Activated naive CD4-positive, alpha-beta T cell treated with anti-CD3 and anti-CD28 coated beads, Interleukin-2, amount 50 U/mL, for 24 hours (primary cell): ENCODE measurements around the gene PSMD12.
"Not testable (repeated sequence)": the region's sequence is repeated elsewhere in the genome, so short reads cannot be mapped to it uniquely, and the experiment has no call there.

Source experiments
- H3K27ac Mint-ChIP-seq: one replicate; pipeline ENCODE4 v1.8.0; 2021; ENCODE audit warnings: mild to moderate bottlenecking, mixed read lengths
- H3K27me3 Mint-ChIP-seq: one replicate; pipeline ENCODE4 v1.8.0; 2021; ENCODE audit warnings: mixed read lengths
- H3K36me3 Mint-ChIP-seq: one replicate; pipeline ENCODE4 v1.8.0; 2021; ENCODE audit warnings: mixed read lengths
- H3K4me1 Mint-ChIP-seq: one replicate; pipeline ENCODE4 v1.8.0; 2021; ENCODE audit warnings: mixed read lengths
- H3K4me3 Mint-ChIP-seq: one replicate; pipeline ENCODE4 v1.8.0; 2021; ENCODE audit warnings: mild to moderate bottlenecking, mixed read lengths
- H3K9me3 Mint-ChIP-seq: one replicate; pipeline ENCODE4 v1.8.0; 2021; ENCODE audit warnings: mixed read lengths

PSMD12 gene

GRCh38 chr17:67312265-67312664 is 54.1 kb downstream of the PSMD12 start:
- H3K4me1 Mint-ChIP-seq = no peaks in the 10 kb centered on the region
- H3K27ac Mint-ChIP-seq = no peak overlapping the region
- no peaks in the 10 kb centered on the region for H3K36me3 Mint-ChIP-seq
- no peak overlapping the region for H3K4me3 Mint-ChIP-seq
- H3K27me3 Mint-ChIP-seq = no peaks in the 10 kb centered on the region
- no peaks in the 10 kb centered on the region for H3K9me3 Mint-ChIP-seq

DNA sequence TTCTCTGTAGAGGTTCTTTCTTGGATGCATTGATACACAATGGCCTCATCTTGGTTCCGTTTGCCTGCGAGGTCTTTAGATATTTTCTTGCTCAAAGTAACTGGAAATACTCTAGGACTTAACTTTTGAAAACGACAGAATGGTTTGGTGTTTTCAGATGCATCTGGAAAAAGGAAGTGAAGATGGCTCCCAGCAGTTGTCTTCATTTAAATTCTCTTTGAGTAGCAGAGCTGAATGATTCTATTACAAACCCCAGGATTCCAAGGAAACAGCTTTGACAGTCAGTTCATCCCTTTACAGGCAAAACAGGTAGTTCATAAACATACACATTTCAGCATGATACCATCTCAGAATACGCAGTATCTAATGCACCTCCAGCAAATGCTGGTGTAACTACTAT is 54.8 kb downstream of the PSMD12 start:
- no peaks in the 10 kb centered on the region for H3K4me1 Mint-ChIP-seq
- no peak overlapping the region for H3K4me3 Mint-ChIP-seq
- no peak overlapping the region for H3K27ac Mint-ChIP-seq
- H3K9me3 Mint-ChIP-seq = no peaks in the 10 kb centered on the region
- H3K36me3 Mint-ChIP-seq = no peaks in the 10 kb centered on the region
- no peaks in the 10 kb centered on the region for H3K27me3 Mint-ChIP-seq

GRCh38 chr17:67310406-67310805 is 56.0 kb downstream of the PSMD12 start:
- no peak overlapping the region for H3K27ac Mint-ChIP-seq

GRCh38 chr17:67305446-67306235 is 60.7 kb downstream of the PSMD12 start:
- H3K9me3 Mint-ChIP-seq, H3K27me3 Mint-ChIP-seq, H3K36me3 Mint-ChIP-seq, H3K4me3 Mint-ChIP-seq, H3K27ac Mint-ChIP-seq, H3K4me1 Mint-ChIP-seq: not testable (repeated sequence)

More at GRCh38 chr17:67310406-67310805, 56.0 kb downstream of the PSMD12 start:
- Mint-ChIP-seq H3K4me1 (no peaks in the 10 kb centered on the region), H3K9me3 (no peaks in the 10 kb centered on the region), H3K27me3 (no peaks in the 10 kb centered on the region), H3K36me3 (no peaks in the 10 kb centered on the region), H3K4me3 (no peak overlapping the region)

DNA sequence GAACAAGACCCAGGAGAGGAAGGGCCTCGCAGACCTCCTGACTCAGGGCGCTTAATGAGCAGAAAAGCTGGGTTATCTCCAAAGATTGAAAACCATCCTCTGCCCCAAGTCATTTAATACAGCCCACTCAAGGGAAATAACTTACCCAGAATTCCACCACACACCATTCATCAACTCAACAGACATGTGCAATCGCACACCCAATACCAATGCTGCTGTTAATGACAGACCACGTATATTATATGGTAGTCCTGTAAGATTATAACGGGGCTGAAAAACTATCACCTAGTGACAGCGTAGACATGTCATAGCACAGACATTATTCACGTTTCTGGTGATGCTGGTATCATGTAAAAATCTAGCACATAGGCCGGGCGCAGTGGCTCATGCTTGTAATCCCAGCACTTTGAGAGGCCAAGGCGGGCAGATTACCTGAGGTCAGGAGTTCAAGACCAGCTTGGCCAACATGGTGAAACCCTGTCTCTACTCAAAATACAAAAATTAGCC is 68.9 kb downstream of the PSMD12 start:
- no peaks in the 10 kb centered on the region for H3K36me3 Mint-ChIP-seq
- no peaks in the 10 kb centered on the region for H3K27me3 Mint-ChIP-seq
- H3K27ac Mint-ChIP-seq = no peak overlapping the region
- H3K4me3 Mint-ChIP-seq = no peak overlapping the region
- H3K4me1 Mint-ChIP-seq = peaks cover 6% of the 10 kb centered on the region
- H3K9me3 Mint-ChIP-seq = no peaks in the 10 kb centered on the region

DNA sequence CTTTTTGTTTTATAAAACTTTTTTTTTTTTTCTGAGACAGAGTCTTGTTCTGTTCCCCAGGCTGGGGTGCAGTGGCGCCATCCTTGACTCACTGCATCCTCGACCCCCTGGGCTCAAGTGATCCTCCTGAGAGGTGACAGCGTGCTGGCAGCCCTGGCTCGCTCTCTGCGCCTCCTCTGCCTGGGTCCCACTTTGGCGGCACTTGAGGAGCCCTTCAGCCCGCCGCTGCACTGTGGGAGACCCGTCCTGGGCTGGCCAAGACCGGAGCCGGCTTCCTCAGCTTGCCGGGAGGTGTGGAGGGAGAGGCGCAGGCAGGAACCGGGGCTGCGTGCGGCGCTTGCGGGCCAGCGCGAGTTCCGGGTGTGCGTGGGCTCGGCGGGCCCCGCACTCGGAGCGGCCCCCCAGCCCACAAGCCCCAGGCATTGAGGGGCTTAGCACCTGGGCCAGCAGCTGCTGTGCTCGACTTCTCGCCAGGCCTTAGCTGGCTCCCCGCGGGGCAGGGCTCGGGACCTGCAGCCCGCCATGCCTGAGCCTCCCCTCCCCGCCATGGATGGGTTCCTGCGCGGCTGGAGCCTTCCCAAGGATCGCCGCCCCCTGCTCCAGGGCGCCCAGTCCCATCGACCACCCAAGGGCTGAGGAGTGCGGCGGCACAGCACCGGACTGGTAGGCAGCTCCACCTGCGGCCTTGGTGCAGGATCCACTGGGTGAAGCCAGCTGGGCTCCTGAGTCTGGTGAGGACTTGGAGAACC is 71.8 kb downstream of the PSMD12 start:
- Mint-ChIP-seq H3K4me1 (peaks cover 6% of the 10 kb centered on the region), H3K4me3 (no peak overlapping the region), H3K27me3 (no peaks in the 10 kb centered on the region), H3K9me3 (no peaks in the 10 kb centered on the region), H3K27ac (no peak overlapping the region), H3K36me3 (no peaks in the 10 kb centered on the region)

DNA sequence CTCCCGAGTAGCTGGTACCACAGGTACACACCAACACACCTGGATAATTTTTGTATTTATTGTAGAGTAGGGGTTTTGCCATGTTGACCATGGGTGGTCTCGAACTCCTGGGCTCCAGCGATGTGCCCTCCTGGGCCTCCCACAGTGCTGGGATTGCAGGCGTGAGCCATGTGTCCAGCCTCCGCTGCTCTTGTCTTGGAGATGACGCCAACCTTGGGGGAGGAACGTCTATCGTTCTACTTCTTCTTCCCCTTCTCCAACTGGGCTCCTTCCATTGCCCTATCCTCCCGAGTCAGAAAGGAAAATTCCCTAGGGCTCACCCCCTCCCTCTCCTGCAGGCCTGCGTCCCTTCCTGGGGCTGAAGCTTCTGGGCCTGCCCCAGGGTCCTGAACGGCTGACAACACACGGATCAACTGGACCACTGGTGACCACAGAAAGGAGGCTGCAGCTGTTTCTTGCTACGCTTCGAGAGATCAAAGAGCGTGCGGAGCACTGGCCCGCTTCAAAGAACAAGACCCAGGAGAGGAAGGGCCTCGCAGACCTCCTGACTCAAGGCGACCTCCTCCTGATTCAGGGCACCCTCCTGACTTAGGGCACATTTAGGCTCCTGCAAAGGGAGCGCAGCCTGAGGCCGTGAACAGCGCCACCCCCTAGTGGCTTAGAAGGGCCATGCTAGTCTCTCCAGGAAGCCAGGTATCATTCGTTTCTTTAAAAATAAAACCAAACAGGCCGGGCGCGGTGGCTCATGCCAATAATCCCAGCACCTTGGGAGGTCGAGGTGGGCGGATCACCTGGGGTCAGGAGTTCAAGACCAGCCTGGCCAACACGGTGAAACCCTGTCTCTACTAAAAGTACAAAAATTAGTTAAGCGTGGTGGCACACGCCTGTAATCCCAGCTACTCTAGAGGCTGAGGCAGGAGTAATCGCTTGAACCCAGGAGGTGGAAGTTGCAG is 72.8 kb downstream of the PSMD12 start:
- H3K27me3 Mint-ChIP-seq = no peaks in the 10 kb centered on the region
- H3K36me3 Mint-ChIP-seq = no peaks in the 10 kb centered on the region
- H3K9me3 Mint-ChIP-seq = no peaks in the 10 kb centered on the region
- no peak overlapping the region for H3K27ac Mint-ChIP-seq
- peaks cover 6% of the 10 kb centered on the region for H3K4me1 Mint-ChIP-seq
- H3K4me3 Mint-ChIP-seq = no peak overlapping the region

GRCh38 chr17:67290711-67291291 is 75.6 kb downstream of the PSMD12 start:
- Mint-ChIP-seq H3K4me1 (peaks cover 6% of the 10 kb centered on the region), H3K9me3 (no peaks in the 10 kb centered on the region), H3K36me3 (no peaks in the 10 kb centered on the region), H3K27ac (no peak overlapping the region), H3K27me3 (no peaks in the 10 kb centered on the region), H3K4me3 (no peak overlapping the region)

- Mint-ChIP-seq H3K4me1 (peaks cover 6% of the 10 kb centered on the region), H3K36me3 (no peaks in the 10 kb centered on the region), H3K9me3 (no peaks in the 10 kb centered on the region), H3K27me3 (no peaks in the 10 kb centered on the region), H3K27ac (no peak overlapping the region), H3K4me3 (no peak overlapping the region)
These were observed 76.1 kb downstream of the PSMD12 start for GRCh38 chr17:67290244-67290643.

- Mint-ChIP-seq H3K9me3 (no peaks in the 10 kb centered on the region), H3K4me1 (peaks cover 6% of the 10 kb centered on the region), H3K27me3 (no peaks in the 10 kb centered on the region), H3K4me3 (no peak overlapping the region), H3K27ac (no peak overlapping the region), H3K36me3 (no peaks in the 10 kb centered on the region)
These were observed 77.0 kb downstream of the PSMD12 start for GRCh38 chr17:67289181-67289876.
